ENCODE measurements around the gene CLDN20.

Gene CLDN20

DNA sequence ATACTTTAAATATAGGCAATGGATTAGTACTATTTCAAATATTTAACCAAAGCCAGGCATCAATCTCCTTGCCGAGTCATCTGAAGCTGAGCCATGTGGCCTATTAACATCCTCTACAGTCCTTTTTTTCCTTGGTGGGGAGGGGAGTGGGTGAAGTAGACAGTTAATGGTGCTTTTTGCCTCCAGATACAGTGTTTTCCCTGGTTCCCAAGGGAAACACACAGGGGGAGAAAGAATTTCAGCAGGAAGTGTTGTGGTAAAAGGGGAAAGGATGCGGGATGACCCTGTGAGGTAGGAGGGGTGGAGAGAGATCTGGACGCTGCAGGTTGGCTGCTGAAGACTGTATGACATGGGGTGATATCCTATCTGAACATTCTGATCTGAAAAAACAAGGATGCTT, 9.6 kb downstream of the CLDN20 start:
- H2AFZ ChIP-seq (ENCODE audit: low read depth, low read length, severe bottlenecking): no peak overlapping the region
- no peak overlapping the region for H3K4me2 ChIP-seq (ENCODE audit: low read depth, low read length, poor library complexity, severe bottlenecking)
- no peak overlapping the region for H3K9ac ChIP-seq (ENCODE audit: low read length)
- no peaks in the 10 kb centered on the region for H3F3A ChIP-seq (ENCODE audit: insufficient read depth)
- no peaks in the 10 kb centered on the region for H3K27me3 ChIP-seq (ENCODE audit: low read length)
- H3K79me2 ChIP-seq (ENCODE audit: insufficient read depth, low read length): no peaks in the 10 kb centered on the region
- H3K9me2 ChIP-seq (replicated peaks; ENCODE audit: insufficient read depth, low read length): no peaks in the 10 kb centered on the region
- no peaks in the 10 kb centered on the region for H3K9me3 ChIP-seq (ENCODE audit: insufficient read depth, low read length)
- peaks cover 15% of the 10 kb centered on the region; the same call in 1 of the 2 replicates for H3K36me3 ChIP-seq (ENCODE audit: low read length)
- H4K20me1 ChIP-seq (ENCODE audit: low read depth, low read length): no peaks in the 10 kb centered on the region
- TF ChIP-seq EZH2phosphoT487 (conservative IDR thresholded peaks at IDR 0.05; ENCODE audit: low read length): no peak
- TF ChIP-seq, protein P1, sequence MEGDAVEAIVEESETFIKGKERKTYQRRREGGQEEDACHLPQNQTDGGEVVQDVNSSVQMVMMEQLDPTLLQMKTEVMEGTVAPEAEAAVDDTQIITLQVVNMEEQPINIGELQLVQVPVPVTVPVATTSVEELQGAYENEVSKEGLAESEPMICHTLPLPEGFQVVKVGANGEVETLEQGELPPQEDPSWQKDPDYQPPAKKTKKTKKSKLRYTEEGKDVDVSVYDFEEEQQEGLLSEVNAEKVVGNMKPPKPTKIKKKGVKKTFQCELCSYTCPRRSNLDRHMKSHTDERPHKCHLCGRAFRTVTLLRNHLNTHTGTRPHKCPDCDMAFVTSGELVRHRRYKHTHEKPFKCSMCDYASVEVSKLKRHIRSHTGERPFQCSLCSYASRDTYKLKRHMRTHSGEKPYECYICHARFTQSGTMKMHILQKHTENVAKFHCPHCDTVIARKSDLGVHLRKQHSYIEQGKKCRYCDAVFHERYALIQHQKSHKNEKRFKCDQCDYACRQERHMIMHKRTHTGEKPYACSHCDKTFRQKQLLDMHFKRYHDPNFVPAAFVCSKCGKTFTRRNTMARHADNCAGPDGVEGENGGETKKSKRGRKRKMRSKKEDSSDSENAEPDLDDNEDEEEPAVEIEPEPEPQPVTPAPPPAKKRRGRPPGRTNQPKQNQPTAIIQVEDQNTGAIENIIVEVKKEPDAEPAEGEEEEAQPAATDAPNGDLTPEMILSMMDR (IDR thresholded peaks at IDR 0.05; ENCODE audit: insufficient read depth, low read length, poor library complexity, severe bottlenecking): no peak
- H3K4me3 ChIP-seq (ENCODE audit: insufficient read depth, low read length, poor library complexity, severe bottlenecking): no peak overlapping the region
- H3K27ac ChIP-seq (ENCODE audit: low read depth, low read length): no peak overlapping the region

GRCh38 chr6:155274106-155274505, 10.3 kb downstream of the CLDN20 start:
- Histone ChIP-seq H3K9me3 (ENCODE audit: insufficient read depth, low read length) (no peaks in the 10 kb centered on the region), H3K27ac (ENCODE audit: low read depth, low read length) (no peak overlapping the region), H3K27me3 (ENCODE audit: low read length) (no peaks in the 10 kb centered on the region), H3K9me2 (replicated peaks; ENCODE audit: insufficient read depth, low read length) (no peaks in the 10 kb centered on the region), H3F3A (ENCODE audit: insufficient read depth) (no peaks in the 10 kb centered on the region), H3K9ac (ENCODE audit: low read length) (no peak overlapping the region), H3K79me2 (ENCODE audit: insufficient read depth, low read length) (no peaks in the 10 kb centered on the region), H4K20me1 (ENCODE audit: low read depth, low read length) (no peaks in the 10 kb centered on the region), H3K4me3 (ENCODE audit: insufficient read depth, low read length, poor library complexity, severe bottlenecking) (no peak overlapping the region), H3K4me2 (ENCODE audit: low read depth, low read length, poor library complexity, severe bottlenecking) (no peak overlapping the region), H2AFZ (ENCODE audit: low read depth, low read length, severe bottlenecking) (no peak overlapping the region), H3K36me3 (ENCODE audit: low read length) (peaks cover 15% of the 10 kb centered on the region; the same call in 1 of the 2 replicates)
- no peak for TF ChIP-seq EZH2phosphoT487 (conservative IDR thresholded peaks at IDR 0.05; ENCODE audit: low read length)
- TF ChIP-seq, protein P1 (IDR thresholded peaks at IDR 0.05; ENCODE audit: insufficient read depth, low read length, poor library complexity, severe bottlenecking): no peak

- Histone ChIP-seq H3K27me3 (ENCODE audit: low read length) (no peaks in the 10 kb centered on the region), H3F3A (ENCODE audit: insufficient read depth) (no peaks in the 10 kb centered on the region), H3K36me3 (ENCODE audit: low read length) (peaks cover 16% of the 10 kb centered on the region; the same call in 1 of the 2 replicates), H3K9ac (ENCODE audit: low read length) (no peak overlapping the region), H2AFZ (ENCODE audit: low read depth, low read length, severe bottlenecking) (no peak overlapping the region), H3K4me3 (ENCODE audit: insufficient read depth, low read length, poor library complexity, severe bottlenecking) (no peak overlapping the region), H3K79me2 (ENCODE audit: insufficient read depth, low read length) (no peaks in the 10 kb centered on the region; the same call in 1 of the 2 replicates), H3K27ac (ENCODE audit: low read depth, low read length) (no peak overlapping the region), H3K4me2 (ENCODE audit: low read depth, low read length, poor library complexity, severe bottlenecking) (no peak overlapping the region), H3K9me3 (ENCODE audit: insufficient read depth, low read length) (no peaks in the 10 kb centered on the region), H3K9me2 (replicated peaks; ENCODE audit: insufficient read depth, low read length) (no peaks in the 10 kb centered on the region), H4K20me1 (ENCODE audit: low read depth, low read length) (no peaks in the 10 kb centered on the region)
- TF ChIP-seq EZH2phosphoT487 (conservative IDR thresholded peaks at IDR 0.05; ENCODE audit: low read length): no peak
- TF ChIP-seq, protein P1 (IDR thresholded peaks at IDR 0.05; ENCODE audit: insufficient read depth, low read length, poor library complexity, severe bottlenecking): no peak
These were observed 10.7 kb downstream of the CLDN20 start for GRCh38 chr6:155274533-155274932.

Data from SU-DHL-6 (cell line).